GM03348 (cell line): ENCODE measurements around the gene NTM.
"Not testable (repeated sequence)": the region's sequence is repeated elsewhere in the genome, so short reads cannot be mapped to it uniquely, and the experiment has no call there.

Experiments used
- DNase-seq: peaks from one replicate; pipeline ENCODE4 v3.0.0; 2012; ENCODE audit warnings: low spot score

Gene NTM

DNA sequence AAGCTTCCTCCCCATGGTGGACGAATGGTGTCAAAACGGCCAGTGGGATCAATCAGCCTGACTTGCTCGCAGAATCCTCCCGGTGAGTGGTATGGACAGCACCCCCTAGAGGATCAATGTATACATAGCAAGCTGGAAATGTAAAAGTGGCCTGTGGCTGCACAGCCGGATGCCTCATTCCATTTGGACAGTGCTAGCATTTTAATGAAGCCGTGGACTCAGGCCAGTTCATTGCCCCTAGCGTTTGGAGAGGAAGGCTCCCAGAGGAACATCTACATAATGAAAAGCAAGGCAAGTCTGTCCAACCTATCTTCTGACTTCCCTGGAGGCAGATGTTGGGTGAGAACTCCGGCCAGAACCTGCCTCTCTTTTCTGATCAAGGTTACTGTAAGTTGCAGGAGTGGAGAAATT is 942.3 kb downstream of the NTM start:
- DNase-seq, result peak; percentile 63

DNA sequence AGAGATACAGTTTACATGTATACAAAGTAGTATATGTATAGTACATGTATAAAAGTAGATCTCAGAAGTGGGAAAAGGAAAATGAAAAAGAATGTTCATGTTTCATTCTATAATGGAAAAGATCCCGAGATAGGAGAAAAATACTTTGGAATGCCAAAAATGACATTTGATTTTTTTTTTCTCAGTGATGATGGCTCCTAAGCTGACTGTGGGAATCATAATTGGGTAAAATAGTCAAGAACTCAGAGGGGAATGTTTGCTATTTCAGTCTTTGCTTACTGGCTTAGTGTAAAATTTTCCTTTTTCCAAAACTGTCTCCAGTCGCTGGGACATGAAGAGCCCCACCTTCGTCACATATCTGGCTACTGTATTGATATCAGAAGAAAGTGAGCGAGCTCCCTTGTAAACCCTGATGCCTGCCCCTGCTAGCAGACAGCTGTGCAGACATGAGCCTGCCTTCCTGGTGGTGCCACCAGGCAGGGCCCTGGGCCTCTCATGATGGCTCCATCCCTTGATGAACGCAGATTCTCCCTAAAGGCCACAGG is 944.6 kb downstream of the NTM start:
- DNase-seq, result no peak

DNA sequence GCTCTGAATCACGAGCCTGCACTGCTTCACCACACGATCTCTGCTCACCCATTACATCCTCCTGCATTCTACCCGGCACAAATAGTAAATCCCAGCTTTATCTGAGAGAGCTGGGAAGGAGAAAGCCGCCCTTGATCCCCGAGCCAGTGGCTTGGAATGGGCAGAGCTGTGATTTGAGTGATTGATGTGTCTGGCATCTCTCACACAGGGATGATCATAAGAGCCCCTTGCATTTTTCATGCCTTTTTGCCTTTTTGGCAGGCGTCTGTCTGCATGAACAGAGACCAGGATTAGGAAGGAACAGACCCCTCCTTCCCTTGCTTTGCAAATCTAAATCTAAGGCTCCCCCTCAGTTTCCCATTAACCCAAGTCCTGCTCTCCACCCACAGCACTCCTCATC is 945.3 kb downstream of the NTM start:
- no peak for DNase-seq

DNA sequence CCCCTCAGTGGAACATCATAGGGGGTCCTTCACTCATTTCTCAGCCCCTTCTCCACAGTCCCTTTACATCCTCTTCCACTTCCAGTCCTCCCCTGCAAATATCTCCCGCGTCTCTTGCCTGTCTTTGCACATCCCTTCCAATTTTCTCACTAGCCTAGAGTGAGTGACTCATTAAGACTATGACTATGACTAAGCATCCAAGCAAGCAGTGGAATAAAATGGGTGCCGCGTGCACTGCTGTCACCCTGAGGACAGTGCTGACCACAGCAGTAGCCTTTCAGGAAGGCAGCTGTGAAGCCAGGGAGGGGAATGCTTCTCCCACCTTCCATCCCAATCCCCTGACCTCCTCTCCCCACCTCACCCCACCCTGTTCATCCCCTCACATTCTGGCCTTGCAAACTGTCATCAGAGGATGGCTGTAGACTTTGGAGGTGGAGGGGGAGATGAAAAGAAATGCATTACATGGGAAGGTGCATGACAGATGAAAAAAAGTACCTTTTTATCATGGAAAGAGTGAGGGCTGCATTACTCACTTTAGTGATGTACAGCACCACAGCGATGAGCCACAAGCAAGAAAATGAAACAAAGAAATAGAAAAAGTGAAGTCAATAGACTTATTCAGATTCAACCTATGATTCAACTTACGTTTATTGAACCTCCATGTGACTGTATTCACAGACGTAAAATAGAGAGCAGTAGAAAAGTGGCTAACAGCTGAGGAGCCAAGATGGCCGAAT is 948.2 kb downstream of the NTM start:
- DNase-seq, result peak; percentile 75

DNA sequence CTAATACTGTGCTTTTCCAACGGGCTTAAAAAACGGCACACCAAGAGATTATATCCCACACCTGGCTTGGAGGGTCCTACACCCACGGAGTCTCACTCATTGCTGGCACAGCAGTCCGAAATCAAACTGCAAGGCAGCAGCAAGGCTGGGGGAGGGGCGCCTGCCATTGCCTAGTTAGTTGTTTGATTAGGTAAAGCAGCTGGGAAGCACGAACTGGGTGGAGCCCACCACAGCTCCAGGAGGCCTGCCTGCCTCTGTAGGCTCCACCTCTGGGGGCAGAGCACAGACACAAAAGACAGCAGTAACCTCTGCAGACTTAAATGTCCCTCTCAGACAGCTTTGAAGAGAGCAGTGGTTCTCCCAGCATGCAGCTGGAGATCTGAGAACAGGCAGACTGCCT is 949.0 kb downstream of the NTM start:
- DNase-seq, result not testable (repeated sequence)

DNA sequence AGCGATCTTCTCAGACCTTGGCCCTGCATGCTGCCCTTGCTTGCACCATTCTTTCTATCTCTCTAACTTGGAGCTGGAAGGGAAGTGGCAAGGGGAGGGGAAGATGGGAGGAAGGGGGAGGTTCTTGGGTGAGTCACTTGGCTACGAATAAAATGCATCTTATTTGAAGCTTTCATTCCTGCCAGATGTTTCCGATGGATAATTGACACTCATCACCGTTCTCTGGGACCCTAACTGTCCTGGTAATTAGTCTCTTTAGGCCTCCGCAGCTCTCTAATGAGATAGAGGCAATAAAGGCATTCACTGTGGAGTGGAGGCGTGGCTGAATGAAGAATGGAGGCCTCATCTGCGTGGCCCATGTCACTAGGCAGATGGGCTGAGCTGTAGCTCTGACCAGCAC is 960.1 kb downstream of the NTM start:
- peak; percentile 44 for DNase-seq

DNA sequence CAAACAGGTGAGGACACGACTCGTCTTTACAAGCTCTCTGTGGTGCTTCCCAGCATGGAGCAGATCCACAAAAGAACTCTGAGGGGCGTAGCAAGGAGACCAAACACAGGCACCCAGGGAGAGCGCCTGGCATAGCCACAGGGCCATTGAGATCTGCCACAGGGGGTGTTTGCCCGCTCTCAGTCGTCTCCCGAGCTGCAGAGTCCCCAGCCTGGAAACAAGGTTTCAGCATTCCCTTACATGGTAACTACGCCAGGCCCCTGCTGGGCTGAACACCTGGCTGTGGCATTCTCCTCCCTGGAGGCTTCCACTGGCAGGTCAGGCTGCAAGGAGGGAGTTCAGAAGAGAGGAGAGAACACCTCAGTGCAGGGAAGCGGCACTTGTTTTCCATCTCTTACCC is 962.1 kb downstream of the NTM start:
- no peak for DNase-seq

DNA sequence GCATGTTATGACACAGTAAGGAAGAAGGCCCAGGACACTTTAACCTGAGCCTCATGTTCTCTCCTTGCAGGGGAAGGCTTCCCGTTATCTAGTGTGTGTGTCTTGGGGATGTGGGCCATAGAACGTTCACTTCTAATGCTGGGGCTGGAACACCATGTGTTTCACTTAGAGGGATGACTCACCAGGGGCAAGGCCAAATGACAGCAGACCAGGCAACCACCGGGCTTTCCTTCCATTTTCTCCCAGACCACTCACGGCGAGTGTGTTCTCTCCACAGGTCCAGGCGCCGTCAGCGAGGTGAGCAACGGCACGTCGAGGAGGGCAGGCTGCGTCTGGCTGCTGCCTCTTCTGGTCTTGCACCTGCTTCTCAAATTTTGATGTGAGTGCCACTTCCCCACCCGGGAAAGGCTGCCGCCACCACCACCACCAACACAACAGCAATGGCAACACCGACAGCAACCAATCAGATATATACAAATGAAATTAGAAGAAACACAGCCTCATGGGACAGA is 964.4 kb downstream of the NTM start:
- no peak for DNase-seq

DNA sequence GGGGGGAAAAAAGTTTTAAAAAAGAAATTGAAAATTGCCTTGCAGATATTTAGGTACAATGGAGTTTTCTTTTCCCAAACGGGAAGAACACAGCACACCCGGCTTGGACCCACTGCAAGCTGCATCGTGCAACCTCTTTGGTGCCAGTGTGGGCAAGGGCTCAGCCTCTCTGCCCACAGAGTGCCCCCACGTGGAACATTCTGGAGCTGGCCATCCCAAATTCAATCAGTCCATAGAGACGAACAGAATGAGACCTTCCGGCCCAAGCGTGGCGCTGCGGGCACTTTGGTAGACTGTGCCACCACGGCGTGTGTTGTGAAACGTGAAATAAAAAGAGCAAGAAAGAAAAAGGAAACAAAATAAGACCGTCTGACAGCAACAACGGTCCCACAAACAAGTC is 964.9 kb downstream of the NTM start:
- no peak for DNase-seq

DNA sequence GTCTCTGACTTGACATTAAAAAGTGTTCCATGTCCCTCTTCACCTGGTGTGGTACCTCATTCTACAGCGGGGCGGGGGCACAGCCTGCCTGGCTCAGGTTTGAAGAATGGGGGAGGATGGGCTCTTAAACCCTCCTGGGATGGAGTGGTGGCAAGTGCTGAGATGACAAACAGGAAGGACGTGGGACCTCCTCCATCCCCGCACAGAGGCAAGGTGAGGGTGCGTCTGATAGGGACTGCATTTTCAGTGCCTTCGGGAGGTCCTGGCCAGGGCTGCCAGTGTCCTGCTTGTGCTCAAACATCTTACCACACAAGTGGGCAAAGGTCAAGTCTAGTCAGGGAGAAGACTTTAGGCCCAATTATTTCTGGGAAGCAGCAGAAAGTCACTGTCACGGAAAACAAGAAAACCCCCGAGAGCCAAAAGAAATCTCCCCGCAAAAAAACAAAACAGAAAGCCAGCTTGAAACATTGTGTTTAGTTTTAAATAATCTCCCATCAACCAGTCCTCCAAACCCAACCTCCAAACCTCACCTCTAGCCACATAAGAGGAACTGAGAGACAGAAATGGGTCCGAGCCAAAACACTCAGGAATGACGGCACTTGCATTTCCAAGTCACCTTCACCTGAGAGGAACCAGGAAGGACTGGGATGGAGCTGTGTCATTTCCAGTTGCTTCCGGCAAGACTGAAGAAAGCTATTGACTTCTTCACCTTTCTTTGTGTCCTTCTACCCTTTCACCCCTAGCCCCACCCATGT is 966.5 kb downstream of the NTM start:
- no peak for DNase-seq

DNA sequence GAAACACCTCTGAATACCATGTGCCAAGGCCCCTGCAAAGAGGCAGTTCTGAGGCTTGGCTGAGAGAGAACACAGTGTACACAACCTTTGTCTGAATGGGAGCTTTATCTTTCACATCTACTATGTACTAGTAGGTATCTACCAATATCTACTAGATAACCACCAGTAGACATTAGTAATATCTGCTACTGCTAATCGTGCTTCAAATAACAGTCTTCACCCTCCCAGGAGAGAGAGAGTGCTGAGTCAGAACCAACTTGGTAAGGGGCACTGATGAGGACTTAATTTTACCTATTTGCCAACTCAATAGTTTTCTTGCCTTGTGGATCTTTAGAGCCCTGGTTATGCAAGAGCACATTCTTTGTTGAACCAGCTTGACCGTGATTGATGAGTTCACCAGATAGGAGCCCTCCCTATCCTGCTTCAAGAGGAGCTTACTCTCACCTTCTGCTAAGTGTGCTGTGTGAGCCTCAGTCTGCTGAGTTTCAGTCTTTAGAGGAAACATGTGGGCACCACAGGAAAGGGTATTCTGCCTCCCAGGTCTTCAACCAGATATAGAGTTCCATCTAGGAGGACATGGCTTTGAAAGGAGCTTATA is 967.5 kb downstream of the NTM start:
- no peak for DNase-seq

DNA sequence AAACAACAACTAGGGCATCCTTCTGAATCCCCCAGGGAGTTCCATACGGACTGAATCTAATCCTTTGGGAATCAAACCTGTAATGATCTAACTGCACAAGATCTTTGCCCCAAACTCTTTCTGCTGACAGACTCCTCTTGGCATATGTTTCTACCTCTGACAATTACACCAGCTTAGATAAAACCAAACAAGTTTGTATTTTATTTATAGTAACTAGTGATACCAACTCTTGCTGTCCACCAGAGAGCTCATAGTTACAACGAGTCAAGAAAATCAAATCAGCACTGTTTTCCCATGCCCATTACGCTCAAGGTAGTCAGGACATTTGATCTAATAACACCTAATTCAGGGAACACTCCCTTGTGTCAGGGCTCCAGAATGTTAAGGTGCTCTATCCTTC is 972.0 kb downstream of the NTM start:
- DNase-seq, result no peak

DNA sequence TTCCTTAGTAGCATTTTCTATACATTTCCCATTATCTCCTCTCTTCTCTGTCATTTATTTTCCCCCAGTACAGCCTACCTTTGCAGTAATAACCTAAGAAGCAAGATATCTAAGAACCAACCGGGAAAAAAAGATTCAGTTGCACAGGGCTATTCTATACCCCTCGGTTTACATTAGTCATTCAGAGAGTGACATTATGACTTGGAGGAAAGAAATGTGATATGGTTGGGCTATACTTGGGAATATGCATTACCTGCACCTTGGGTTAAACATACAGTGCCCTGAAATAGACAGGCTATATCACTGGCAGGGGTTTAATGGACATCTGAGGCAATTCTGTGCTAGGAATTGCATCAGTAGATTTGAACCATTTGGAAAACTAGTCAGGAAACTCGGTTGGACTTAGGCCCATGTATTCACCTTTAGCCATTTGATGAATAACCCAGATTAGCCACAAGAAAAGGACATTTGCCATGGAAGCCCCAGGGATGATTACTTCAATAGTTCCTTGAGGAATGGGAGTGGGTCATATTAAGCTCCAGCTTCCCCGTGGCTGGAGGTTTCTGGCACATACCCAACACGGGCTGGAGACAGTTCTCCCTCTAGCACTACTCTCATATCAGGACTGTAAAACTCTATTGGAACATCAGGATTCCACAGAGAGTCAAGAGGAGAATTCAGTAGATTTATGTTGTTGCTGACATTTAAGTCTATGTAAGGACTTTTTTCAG is 973.2 kb downstream of the NTM start:
- DNase-seq, result no peak

DNA sequence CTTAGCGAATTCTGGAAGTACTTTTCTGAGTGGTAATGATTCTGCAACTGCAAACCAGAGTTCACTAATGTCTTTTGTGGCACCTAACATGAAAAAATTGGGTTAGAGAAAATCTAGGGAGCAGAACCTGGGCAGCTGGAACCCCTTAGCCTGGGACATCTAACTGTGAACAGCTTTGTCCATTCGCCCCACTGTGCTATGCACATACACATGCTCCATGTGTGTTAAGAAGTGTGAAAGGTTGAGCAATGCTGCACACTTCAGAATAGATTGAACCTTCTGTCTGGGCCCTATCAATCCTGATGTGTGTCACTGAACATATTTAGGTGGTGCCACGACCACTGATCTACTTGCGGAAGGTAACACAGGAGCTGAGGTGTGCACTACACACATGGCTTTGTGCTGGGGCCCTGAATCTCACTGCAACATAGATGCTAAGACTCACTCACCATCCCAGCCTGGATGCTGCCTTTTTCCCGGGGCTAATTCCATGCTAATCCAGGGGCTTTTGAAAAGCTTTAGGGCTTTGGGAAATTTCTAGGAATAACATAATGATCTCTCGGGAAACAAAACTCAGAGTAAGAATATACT is 976.2 kb downstream of the NTM start:
- no peak for DNase-seq

DNA sequence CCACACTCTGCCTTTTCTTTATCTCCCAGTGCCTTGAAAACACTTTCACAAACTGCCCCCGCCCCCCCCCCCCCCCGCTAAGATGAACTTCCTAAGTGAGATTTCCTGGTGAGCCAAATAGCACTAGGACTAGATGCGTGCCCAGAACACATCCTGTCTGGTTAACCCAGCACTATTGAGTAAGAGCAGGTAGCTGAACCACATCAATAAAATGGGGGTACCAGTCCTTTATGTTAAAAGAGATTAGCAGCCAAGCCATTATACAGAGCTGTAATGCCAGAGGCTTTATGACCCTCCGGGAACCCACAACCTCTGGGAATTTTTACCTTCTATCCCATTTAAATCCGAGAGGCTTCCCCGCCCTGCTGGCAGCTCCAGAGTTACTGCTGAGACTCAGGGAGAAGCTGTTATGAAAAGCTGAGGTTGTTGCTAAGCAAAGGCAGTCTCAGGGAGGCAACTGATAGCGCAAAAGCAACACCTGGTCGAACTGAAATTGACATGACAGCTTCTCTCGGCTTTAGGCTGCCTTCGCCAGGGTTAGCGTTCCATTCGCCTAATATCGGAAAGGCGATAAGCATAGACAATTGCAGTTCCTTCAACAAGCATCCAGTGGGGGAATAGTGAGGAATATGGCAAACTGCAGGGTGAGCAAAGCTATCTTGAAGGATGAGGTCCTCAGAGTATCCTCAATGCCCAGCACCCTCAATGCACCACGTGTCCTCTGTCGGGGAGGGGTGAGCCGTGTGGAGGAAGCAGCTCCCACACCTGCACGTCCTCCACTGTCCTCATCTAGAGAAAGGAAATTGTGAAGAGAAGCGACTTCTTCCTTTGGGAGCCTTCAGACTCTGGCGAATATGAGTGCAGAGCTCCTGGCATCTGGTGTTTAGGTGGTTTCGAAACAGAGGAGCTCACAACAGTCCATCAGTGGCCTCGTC is 977.0 kb downstream of the NTM start:
- no peak for DNase-seq

DNA sequence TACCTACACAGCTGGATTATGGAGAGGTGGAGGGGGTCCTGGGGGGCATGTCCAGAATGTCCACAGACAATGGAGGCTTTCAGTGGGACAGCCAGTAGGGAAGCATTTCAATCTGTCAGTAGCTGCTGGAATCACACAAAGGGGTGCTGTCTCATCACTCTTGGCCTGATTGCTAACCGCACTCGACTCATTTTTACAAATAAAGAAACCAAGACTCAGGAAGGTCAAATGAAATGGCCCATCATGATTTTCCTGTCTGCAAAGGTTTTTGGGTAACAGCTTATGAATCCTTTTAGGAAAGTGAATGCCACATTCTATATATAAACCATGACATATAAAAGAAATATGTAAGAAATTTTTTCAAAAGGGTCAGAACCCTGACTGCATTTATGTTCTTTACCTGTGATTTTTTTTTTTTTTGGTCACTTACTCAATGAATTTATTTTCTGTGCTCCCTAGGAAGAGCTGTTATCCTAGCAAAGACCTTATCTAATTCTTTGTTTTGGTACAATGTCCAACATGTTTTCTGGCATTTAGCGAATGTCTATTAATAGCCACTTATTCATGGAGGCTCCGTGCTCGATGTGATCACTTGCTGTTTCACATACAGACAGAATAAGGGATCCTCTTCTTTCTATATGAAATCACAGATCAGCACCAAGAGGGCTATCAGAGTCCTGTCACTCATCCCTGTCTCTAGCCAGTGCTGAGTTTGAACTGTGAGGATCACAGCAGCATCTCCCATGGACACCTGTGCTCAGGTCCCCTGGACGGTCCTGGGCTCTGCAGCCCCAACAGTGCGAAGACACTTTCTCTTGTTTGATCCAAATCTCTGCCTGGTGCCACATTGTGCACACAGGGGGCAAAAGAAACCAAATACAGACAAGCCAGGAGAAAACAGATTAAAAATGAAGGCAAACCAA is 979.7 kb downstream of the NTM start:
- DNase-seq, result peak; percentile 20

DNA sequence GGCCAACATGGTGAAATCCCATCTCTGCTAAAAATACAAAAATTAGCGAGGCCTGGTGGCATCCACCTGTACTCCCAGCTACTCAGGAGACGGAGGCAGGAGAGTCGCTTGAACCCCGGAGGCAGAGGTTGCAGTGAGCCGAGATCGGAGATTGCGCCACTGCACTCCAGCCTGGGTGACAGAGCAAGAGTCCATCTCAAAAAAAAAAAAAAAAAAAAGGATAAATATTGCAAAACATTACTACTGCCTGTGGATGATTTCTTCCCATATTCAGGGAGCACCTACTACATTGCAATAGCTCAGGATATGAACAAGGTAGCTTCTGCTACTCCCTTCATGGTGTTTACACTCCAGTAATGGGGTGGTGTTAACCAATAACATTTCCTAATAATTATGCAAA is 980.6 kb downstream of the NTM start:
- no peak for DNase-seq

DNA sequence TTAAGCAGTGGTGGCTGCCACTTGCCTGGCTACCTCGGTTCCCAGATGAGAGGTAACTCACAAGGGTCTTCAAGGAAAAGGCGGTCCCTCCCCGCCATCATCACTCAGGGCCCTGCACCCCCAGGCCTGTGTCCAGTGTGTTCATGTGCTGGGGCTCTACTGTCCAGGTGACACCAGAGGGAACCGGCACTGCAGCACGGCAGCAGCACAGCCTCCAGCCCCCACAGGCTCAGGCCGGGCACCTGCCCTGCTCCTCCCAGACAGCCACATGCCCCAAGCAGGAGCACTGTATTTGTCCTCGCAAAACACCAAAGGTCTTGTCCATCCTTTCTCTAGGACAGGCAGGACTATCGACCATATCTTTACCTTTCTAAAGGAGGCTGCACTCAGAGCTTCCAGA is 982.1 kb downstream of the NTM start:
- DNase-seq, result no peak

DNA sequence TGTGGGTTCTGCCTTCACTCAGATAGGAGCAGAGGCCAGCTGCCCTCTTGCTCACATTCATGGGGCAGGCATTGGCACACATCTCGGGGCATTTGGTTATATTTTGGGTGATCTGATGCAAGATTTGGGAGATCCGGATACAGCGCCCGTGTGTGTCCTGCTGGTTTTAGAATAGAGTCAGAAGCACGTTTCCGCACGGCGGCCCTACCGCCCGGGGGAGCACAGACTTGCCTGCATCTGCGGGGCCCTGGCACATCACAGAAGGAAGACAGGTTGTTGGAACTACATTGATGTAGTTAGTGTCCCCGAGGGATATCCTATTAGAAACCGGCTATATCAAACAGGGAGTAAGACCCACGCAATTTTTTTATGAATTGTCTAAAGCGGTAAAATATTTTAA is 982.8 kb downstream of the NTM start:
- no peak for DNase-seq
